ENCODE data around the gene FGF5.

DNA sequence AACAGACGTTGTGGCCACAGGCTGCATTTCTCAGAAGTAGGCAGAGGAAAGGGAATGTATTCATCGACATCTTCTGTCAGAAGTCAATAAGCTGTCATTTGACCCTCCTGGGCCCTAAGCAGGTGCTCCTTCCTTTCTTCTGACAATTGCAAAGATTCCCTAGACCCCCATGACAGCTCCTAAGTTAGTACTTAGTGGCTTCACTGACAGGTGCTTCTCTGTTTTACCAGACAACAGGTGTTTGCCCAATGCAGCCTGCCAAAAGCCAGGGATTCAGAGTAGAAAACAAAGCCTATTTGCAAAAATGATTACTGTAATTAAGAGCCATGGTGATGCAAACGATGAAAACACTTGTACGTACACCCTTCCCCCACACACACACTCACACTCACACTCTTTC is 7.5 kb upstream of the FGF5 start:
- TF ChIP-seq, protein P1, sequence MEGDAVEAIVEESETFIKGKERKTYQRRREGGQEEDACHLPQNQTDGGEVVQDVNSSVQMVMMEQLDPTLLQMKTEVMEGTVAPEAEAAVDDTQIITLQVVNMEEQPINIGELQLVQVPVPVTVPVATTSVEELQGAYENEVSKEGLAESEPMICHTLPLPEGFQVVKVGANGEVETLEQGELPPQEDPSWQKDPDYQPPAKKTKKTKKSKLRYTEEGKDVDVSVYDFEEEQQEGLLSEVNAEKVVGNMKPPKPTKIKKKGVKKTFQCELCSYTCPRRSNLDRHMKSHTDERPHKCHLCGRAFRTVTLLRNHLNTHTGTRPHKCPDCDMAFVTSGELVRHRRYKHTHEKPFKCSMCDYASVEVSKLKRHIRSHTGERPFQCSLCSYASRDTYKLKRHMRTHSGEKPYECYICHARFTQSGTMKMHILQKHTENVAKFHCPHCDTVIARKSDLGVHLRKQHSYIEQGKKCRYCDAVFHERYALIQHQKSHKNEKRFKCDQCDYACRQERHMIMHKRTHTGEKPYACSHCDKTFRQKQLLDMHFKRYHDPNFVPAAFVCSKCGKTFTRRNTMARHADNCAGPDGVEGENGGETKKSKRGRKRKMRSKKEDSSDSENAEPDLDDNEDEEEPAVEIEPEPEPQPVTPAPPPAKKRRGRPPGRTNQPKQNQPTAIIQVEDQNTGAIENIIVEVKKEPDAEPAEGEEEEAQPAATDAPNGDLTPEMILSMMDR (IDR thresholded peaks at IDR 0.05; ENCODE audit: insufficient read depth, low read length) = no peak
- TF ChIP-seq POLR2AphosphoS5 (IDR thresholded peaks at IDR 0.05; ENCODE audit: low read depth) (no peak), GABPA (IDR thresholded peaks at IDR 0.05; ENCODE audit: low read depth) (no peak), SPI1 (IDR thresholded peaks at IDR 0.05; ENCODE audit: borderline replicate concordance, low read depth) (no peak)
- TF ChIP-seq, protein P2, sequence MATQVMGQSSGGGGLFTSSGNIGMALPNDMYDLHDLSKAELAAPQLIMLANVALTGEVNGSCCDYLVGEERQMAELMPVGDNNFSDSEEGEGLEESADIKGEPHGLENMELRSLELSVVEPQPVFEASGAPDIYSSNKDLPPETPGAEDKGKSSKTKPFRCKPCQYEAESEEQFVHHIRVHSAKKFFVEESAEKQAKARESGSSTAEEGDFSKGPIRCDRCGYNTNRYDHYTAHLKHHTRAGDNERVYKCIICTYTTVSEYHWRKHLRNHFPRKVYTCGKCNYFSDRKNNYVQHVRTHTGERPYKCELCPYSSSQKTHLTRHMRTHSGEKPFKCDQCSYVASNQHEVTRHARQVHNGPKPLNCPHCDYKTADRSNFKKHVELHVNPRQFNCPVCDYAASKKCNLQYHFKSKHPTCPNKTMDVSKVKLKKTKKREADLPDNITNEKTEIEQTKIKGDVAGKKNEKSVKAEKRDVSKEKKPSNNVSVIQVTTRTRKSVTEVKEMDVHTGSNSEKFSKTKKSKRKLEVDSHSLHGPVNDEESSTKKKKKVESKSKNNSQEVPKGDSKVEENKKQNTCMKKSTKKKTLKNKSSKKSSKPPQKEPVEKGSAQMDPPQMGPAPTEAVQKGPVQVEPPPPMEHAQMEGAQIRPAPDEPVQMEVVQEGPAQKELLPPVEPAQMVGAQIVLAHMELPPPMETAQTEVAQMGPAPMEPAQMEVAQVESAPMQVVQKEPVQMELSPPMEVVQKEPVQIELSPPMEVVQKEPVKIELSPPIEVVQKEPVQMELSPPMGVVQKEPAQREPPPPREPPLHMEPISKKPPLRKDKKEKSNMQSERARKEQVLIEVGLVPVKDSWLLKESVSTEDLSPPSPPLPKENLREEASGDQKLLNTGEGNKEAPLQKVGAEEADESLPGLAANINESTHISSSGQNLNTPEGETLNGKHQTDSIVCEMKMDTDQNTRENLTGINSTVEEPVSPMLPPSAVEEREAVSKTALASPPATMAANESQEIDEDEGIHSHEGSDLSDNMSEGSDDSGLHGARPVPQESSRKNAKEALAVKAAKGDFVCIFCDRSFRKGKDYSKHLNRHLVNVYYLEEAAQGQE (IDR thresholded peaks at IDR 0.05; ENCODE audit: insufficient replicate concordance, low read depth) = no peak
